ENCODE measurements around the gene SMURF1. TPM values are rescaled to one million over a fixed set of nuclear protein-coding genes. Genes with fewer than 3 reads are reported as not detected.

SMURF1 gene
- total RNA-seq, 4 donors from 2014 or later, result 26.9 to 74.9 (median 30.2) TPM

GRCh38 chr7:99133766-99134564, 9.9 kb downstream of the SMURF1 start:
- Histone ChIP-seq H3K9me3 (no peaks in the 10 kb centered on the region), H3K36me3 (no peaks in the 10 kb centered on the region), H3K27me3 (no peaks in the 10 kb centered on the region), H3K27ac (peak overlapping the region; percentile 63), H3K4me3 (no peak overlapping the region), H3K4me1 (peaks cover 98% of the 10 kb centered on the region)
- 38% methylated on average over 9 of the region's 9 CpGs for WGBS
- TF ChIP-seq POLR2AphosphoS5 (IDR thresholded peaks at IDR 0.05) (no peak), POLR2A (IDR thresholded peaks at IDR 0.05) (no peak), CTCF (IDR thresholded peaks at IDR 0.05) (no peak), EP300 (IDR thresholded peaks at IDR 0.05) (no peak)
- DNase-seq (ENCODE audit: low spot score in 2 of 2), result no peak

GRCh38 chr7:99132595-99133321, 11.2 kb downstream of the SMURF1 start:
- H3K4me1 ChIP-seq, result peaks cover 98% of the 10 kb centered on the region
- 66% methylated on average over 8 of the region's 8 CpGs for WGBS
- peak overlapping the region; percentile 63 for H3K27ac ChIP-seq

GRCh38 chr7:99131290-99131689, 12.6 kb downstream of the SMURF1 start:
- no peak for DNase-seq (ENCODE audit: low spot score in 2 of 2)
- Histone ChIP-seq H3K27ac (peak overlapping the region; percentile 63), H3K4me1 (peaks cover 98% of the 10 kb centered on the region), H3K36me3 (no peaks in the 10 kb centered on the region), H3K9me3 (no peaks in the 10 kb centered on the region), H3K4me3 (no peak overlapping the region), H3K27me3 (no peaks in the 10 kb centered on the region)
- TF ChIP-seq POLR2AphosphoS5 (IDR thresholded peaks at IDR 0.05) (no peak), CTCF (IDR thresholded peaks at IDR 0.05) (no peak), EP300 (IDR thresholded peaks at IDR 0.05) (no peak), POLR2A (IDR thresholded peaks at IDR 0.05) (no peak)
- WGBS, result 76% methylated on average over 2 of the region's 2 CpGs

More at GRCh38 chr7:99132595-99133321, 11.2 kb downstream of the SMURF1 start:
- Histone ChIP-seq H3K36me3 (no peaks in the 10 kb centered on the region), H3K4me3 (no peak overlapping the region), H3K9me3 (no peaks in the 10 kb centered on the region), H3K27me3 (no peaks in the 10 kb centered on the region)
- DNase-seq (ENCODE audit: low spot score in 2 of 2), result no peak
- no peak for TF ChIP-seq POLR2AphosphoS5 (IDR thresholded peaks at IDR 0.05)
- TF ChIP-seq POLR2A (IDR thresholded peaks at IDR 0.05), result no peak
- no peak for TF ChIP-seq EP300 (IDR thresholded peaks at IDR 0.05)
- TF ChIP-seq CTCF (IDR thresholded peaks at IDR 0.05), result no peak

GRCh38 chr7:99129536-99129935, 14.4 kb downstream of the SMURF1 start:
- no peaks in the 10 kb centered on the region for H3K36me3 ChIP-seq
- H3K9me3 ChIP-seq, result no peaks in the 10 kb centered on the region
- H3K27me3 ChIP-seq, result no peaks in the 10 kb centered on the region
- peak overlapping the region; percentile 84 for H3K27ac ChIP-seq
- H3K4me3 ChIP-seq, result no peak overlapping the region
- H3K4me1 ChIP-seq, result peaks cover 99% of the 10 kb centered on the region
- TF ChIP-seq POLR2A (IDR thresholded peaks at IDR 0.05) (no peak), POLR2AphosphoS5 (IDR thresholded peaks at IDR 0.05) (no peak), EP300 (IDR thresholded peaks at IDR 0.05) (no peak), CTCF (IDR thresholded peaks at IDR 0.05) (no peak)
- 85% methylated on average over 6 of the region's 6 CpGs for WGBS
- no peak for DNase-seq (ENCODE audit: low spot score in 2 of 2)

GRCh38 chr7:99129001-99129400, 14.9 kb downstream of the SMURF1 start:
- H3K4me1 ChIP-seq, result peaks cover 99% of the 10 kb centered on the region
- H3K27me3 ChIP-seq, result no peaks in the 10 kb centered on the region
- H3K4me3 ChIP-seq, result peak overlapping the region; percentile 14
- H3K36me3 ChIP-seq, result no peaks in the 10 kb centered on the region
- H3K9me3 ChIP-seq, result no peaks in the 10 kb centered on the region
- no peak for DNase-seq (ENCODE audit: low spot score in 2 of 2)
- 56% methylated on average over 3 of the region's 3 CpGs for WGBS
- peak overlapping the region; percentile 84 for H3K27ac ChIP-seq
- TF ChIP-seq POLR2AphosphoS5 (IDR thresholded peaks at IDR 0.05) (no peak), CTCF (IDR thresholded peaks at IDR 0.05) (no peak), POLR2A (IDR thresholded peaks at IDR 0.05) (no peak), EP300 (IDR thresholded peaks at IDR 0.05) (no peak)

Measured in suprapubic skin (tissue), 4 donors.